H9 (cell line): ENCODE results near the gene ZRANB1. TPM values are rescaled to one million over a fixed set of nuclear protein-coding genes. Genes with fewer than 3 reads are reported as not detected.
A peak's percentile ranks its signal among the peaks of the same experiment; 100 is the strongest.

Experiments
- DNase-seq: peaks from one replicate; pipeline ENCODE4 v3.0.0-alpha.2; 2017
- H2AFZ ChIP-seq: one replicate; pipeline ENCODE4 v1.6.1; 2013; ENCODE audit warnings: mild to moderate bottlenecking, low read length, control low read depth, moderate library complexity
- H2AK5ac ChIP-seq: 2 replicates; pipeline ENCODE4 v1.6.1; 2013; ENCODE audit warnings: low read length, control low read depth, mixed read lengths; ENCODE audit not compliant: insufficient read length
- H2BK120ac ChIP-seq: one replicate; pipeline ENCODE4 v1.6.1; 2013; ENCODE audit warnings: low read depth, mild to moderate bottlenecking, low read length, control low read depth, inconsistent platforms; ENCODE audit not compliant: poor library complexity, severe bottlenecking
- H2BK12ac ChIP-seq: 2 replicates; pipeline ENCODE4 v1.6.1; 2013; ENCODE audit warnings: low read length, control low read depth, mixed read lengths, low read depth; ENCODE audit not compliant: insufficient read length
- H2BK15ac ChIP-seq: 2 replicates; pipeline ENCODE4 v1.6.1; 2013; ENCODE audit warnings: low read depth, low read length, control low read depth
- H2BK20ac ChIP-seq: one replicate; pipeline ENCODE4 v1.6.1; 2013; ENCODE audit warnings: low read depth, mild to moderate bottlenecking, low read length, control low read depth, inconsistent platforms; ENCODE audit not compliant: poor library complexity, severe bottlenecking
- H2BK5ac ChIP-seq: 2 replicates; pipeline ENCODE4 v1.6.1; 2013; ENCODE audit warnings: low read length, control low read depth, mixed read lengths; ENCODE audit not compliant: insufficient read length
- H3K14ac ChIP-seq: 2 replicates; pipeline ENCODE4 v1.6.1; 2013; ENCODE audit warnings: low read length, control low read depth; ENCODE audit not compliant: insufficient read depth
- H3K18ac ChIP-seq: 2 replicates; pipeline ENCODE4 v1.6.1; 2013; ENCODE audit warnings: low read depth, mild to moderate bottlenecking, mixed read lengths, low read length, control low read depth; ENCODE audit not compliant: insufficient read length
- H3K23ac ChIP-seq: 2 replicates; pipeline ENCODE4 v1.6.1; 2013; ENCODE audit warnings: low read length, control low read depth, mixed read lengths, low read depth; ENCODE audit not compliant: insufficient read length
- H3K23me2 ChIP-seq: 2 replicates; pipeline ENCODE4 v1.6.1; 2013; ENCODE audit warnings: low read depth, mild to moderate bottlenecking, mixed read lengths, low read length, control low read depth; ENCODE audit not compliant: insufficient read length, poor library complexity, severe bottlenecking
- H3K27ac ChIP-seq: 2 replicates; pipeline ENCODE4 v1.5.1; 2013; ENCODE audit warnings: low read length, control low read depth, mixed read lengths, low read depth; ENCODE audit not compliant: insufficient read length
- H3K27me3 ChIP-seq: 2 replicates; pipeline ENCODE4 v1.6.1; 2013; ENCODE audit warnings: low read length, control low read depth, inconsistent platforms; ENCODE audit not compliant: insufficient read depth
- H3K4ac ChIP-seq: 2 replicates; pipeline ENCODE4 v1.6.1; 2013; ENCODE audit warnings: low read depth, mild to moderate bottlenecking, control low read depth, inconsistent platforms, low read length, moderate library complexity
- H3K4me1 ChIP-seq: 2 replicates; pipeline ENCODE4 v1.6.1; 2013; ENCODE audit warnings: low read length, control low read depth, inconsistent platforms; ENCODE audit not compliant: insufficient read depth
- H3K4me2 ChIP-seq: 2 replicates; pipeline ENCODE4 v1.6.1; 2013; ENCODE audit warnings: low read length, control low read depth, mixed read lengths; ENCODE audit not compliant: insufficient read length, insufficient read depth
- H3K56ac ChIP-seq: 2 replicates; pipeline ENCODE4 v1.6.1; 2013; ENCODE audit warnings: low read depth, mild to moderate bottlenecking, mixed read lengths, low read length, control low read depth; ENCODE audit not compliant: insufficient read length
- H3K79me1 ChIP-seq: 2 replicates; pipeline ENCODE4 v1.6.1; 2013; ENCODE audit warnings: low read depth, mild to moderate bottlenecking, moderate library complexity, low read length, control low read depth, inconsistent platforms; ENCODE audit not compliant: insufficient read depth, poor library complexity, severe bottlenecking
- H3K79me2 ChIP-seq: 2 replicates; pipeline ENCODE4 v1.6.1; 2013; ENCODE audit warnings: low read length, control low read depth, inconsistent platforms; ENCODE audit not compliant: insufficient read depth
- H3K9ac ChIP-seq: 2 replicates; pipeline ENCODE4 v1.6.1; 2013; ENCODE audit warnings: low read length, control low read depth, mixed read lengths; ENCODE audit not compliant: insufficient read length; ENCODE audit errors: extremely low read depth
- H3K9me3 ChIP-seq: one replicate; pipeline ENCODE4 v1.6.1; 2013; ENCODE audit warnings: low read depth, low read length, inconsistent platforms; ENCODE audit not compliant: control insufficient read depth
- H3T11ph ChIP-seq: one replicate; pipeline ENCODE4 v1.6.1; 2013; ENCODE audit warnings: mild to moderate bottlenecking, low read length, control low read depth, inconsistent platforms
- H4K20me1 ChIP-seq: one replicate; pipeline ENCODE4 v1.6.1; 2013; ENCODE audit not compliant: control insufficient read depth, insufficient read length, insufficient read depth
- H4K5ac ChIP-seq: 2 replicates; pipeline ENCODE4 v1.6.1; 2013; ENCODE audit warnings: low read depth, mild to moderate bottlenecking, mixed read lengths, low read length, control low read depth; ENCODE audit not compliant: insufficient read length
- H4K8ac ChIP-seq: replicated peaks from 2 replicates; pipeline ENCODE4 v1.6.1; 2013; ENCODE audit warnings: low read length, control low read depth, mixed read lengths, low read depth; ENCODE audit not compliant: insufficient read length
- H4K91ac ChIP-seq: 2 replicates; pipeline ENCODE4 v1.6.1; 2013; ENCODE audit warnings: low read depth, mild to moderate bottlenecking, moderate library complexity, mixed read lengths, low read length, control low read depth; ENCODE audit not compliant: insufficient read length
- H3K27ac Mint-ChIP-seq, 3 experiments: 2 replicates in 2 of 3; 3 replicates in 1 of 3; pipeline ENCODE4 v1.8.0; 2020 to 2021; ENCODE audit warnings: mixed read lengths in 3 of 3, mild to moderate bottlenecking in 1 of 3, moderate library complexity in 1 of 3
- H3K27me3 Mint-ChIP-seq: 2 replicates; pipeline ENCODE4 v1.8.0; 2021; ENCODE audit warnings: low read depth, mild to moderate bottlenecking, moderate library complexity, mixed read lengths
- H3K36me3 Mint-ChIP-seq, 3 experiments: 2 replicates in 2 of 3; 3 replicates in 1 of 3; pipeline ENCODE4 v1.8.0; 2020 to 2021; ENCODE audit warnings: low read depth in 3 of 3, mixed read lengths in 3 of 3; ENCODE audit not compliant: insufficient read depth in 1 of 3
- H3K4me1 Mint-ChIP-seq, 2 experiments: 2 replicates each; pipeline ENCODE4 v1.8.0; 2020; ENCODE audit warnings: mixed read lengths in 2 of 2
- H3K4me3 Mint-ChIP-seq, 2 experiments: 2 replicates in 1 of 2; 3 replicates in 1 of 2; pipeline ENCODE4 v1.8.0; 2020 to 2021; ENCODE audit warnings: mild to moderate bottlenecking in 2 of 2, mixed read lengths in 2 of 2, moderate library complexity in 1 of 2
- H3K9me3 Mint-ChIP-seq, 2 experiments: 2 replicates in 1 of 2; 3 replicates in 1 of 2; pipeline ENCODE4 v1.8.0; 2020; ENCODE audit warnings: mild to moderate bottlenecking in 2 of 2, mixed read lengths in 2 of 2, moderate library complexity in 1 of 2
- WGBS: extraction: QIAGEN DNeasy Blood & Tissue Kit; methylation state at CpG from one replicate; pipeline ENCODE4 v1.1.7; 2013; ENCODE audit warnings: missing lambda C conversion rate, low lambda C conversion rate, mixed read lengths; ENCODE audit not compliant: insufficient read length; ENCODE audit errors: extremely low coverage; 5-methylcytosine and 5-hydroxymethylcytosine counted together
- total RNA-seq: library from RNA; stranded (reverse); gene quantifications from 2 replicates; pipeline ENCODE4 v1.2.1, GENCODE V29; 2021
- TF ChIP-seq, protein P1 (sequence below): fragments of 200-600 bp; sonication (generic); conservative IDR thresholded peaks from 3 replicates; pipeline ENCODE4 v1.8.0; 2021; ENCODE audit warnings: antibody characterized with exemption, mild to moderate bottlenecking

Gene ZRANB1
- total RNA-seq, 1 experiment from 2014 or later: 17.4 TPM

DNA sequence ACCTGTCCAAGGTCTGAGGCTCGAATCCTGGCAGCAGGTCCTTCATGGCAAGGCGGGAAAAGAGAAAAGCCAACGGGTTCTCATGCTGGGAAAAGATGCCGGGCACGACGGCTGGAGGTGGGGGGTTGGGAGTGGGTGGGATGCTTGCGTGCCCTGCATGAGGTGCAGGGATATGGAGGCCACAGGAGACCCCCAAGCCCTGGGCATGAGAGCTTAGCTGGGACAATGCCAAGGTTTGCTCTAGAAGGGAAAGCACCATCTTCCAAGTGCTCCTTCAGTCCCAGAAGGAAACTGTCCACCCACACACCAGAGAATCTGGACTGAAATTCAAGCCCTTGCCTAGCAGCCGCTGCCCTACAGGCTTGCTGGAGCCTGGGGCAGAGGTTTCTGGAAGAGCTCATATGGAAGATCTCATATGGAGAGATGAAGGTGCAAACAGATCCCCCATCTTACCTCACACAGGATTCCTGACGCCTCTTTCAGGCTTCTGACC lies 64.3 kb downstream of the ZRANB1 start:
- Mint-ChIP-seq H3K36me3 (peaks cover 36 to 69% (median 56%) of the 10 kb centered on the region in 3 experiments), H3K9me3 (no peaks in the 10 kb centered on the region; a peak in 1 of 5 replicates), H3K27me3 (no peaks in the 10 kb centered on the region; the same call in 1 of the 2 replicates), H3K4me1 (peaks cover 29 to 39% of the 10 kb centered on the region in 2 experiments), H3K4me3 (no peak overlapping the region), H3K27ac (peak overlapping the region in 2 of 3 experiments; percentile 65 to 72; a peak in 3 of 7 replicates)
- Histone ChIP-seq H2BK15ac (no peak overlapping the region), H3K18ac (no peak overlapping the region), H3K27ac (no peak overlapping the region), H2BK20ac (no peak overlapping the region), H3T11ph (no peak overlapping the region), H3K56ac (no peak overlapping the region), H3K23me2 (no peaks in the 10 kb centered on the region), H2BK12ac (no peak overlapping the region), H2AFZ (no peak overlapping the region), H3K23ac (no peak overlapping the region), H3K79me2 (peaks cover 24% of the 10 kb centered on the region; the same call in 1 of the 2 replicates), H2AK5ac (no peak overlapping the region), H3K9ac (no peak overlapping the region), H3K9me3 (no peaks in the 10 kb centered on the region), H3K79me1 (peaks cover 11% of the 10 kb centered on the region), H3K27me3 (no peaks in the 10 kb centered on the region), H2BK120ac (no peak overlapping the region), H3K4ac (no peak overlapping the region), H4K20me1 (no peaks in the 10 kb centered on the region), H4K5ac (no peak overlapping the region), H4K8ac (no peak overlapping the region), H4K91ac (no peak overlapping the region), H3K14ac (no peak overlapping the region), H3K4me1 (no peaks in the 10 kb centered on the region; the same call in 1 of the 2 replicates), H2BK5ac (no peak overlapping the region), H3K4me2 (no peak overlapping the region)
- TF ChIP-seq, protein P1, sequence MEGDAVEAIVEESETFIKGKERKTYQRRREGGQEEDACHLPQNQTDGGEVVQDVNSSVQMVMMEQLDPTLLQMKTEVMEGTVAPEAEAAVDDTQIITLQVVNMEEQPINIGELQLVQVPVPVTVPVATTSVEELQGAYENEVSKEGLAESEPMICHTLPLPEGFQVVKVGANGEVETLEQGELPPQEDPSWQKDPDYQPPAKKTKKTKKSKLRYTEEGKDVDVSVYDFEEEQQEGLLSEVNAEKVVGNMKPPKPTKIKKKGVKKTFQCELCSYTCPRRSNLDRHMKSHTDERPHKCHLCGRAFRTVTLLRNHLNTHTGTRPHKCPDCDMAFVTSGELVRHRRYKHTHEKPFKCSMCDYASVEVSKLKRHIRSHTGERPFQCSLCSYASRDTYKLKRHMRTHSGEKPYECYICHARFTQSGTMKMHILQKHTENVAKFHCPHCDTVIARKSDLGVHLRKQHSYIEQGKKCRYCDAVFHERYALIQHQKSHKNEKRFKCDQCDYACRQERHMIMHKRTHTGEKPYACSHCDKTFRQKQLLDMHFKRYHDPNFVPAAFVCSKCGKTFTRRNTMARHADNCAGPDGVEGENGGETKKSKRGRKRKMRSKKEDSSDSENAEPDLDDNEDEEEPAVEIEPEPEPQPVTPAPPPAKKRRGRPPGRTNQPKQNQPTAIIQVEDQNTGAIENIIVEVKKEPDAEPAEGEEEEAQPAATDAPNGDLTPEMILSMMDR: no peak
- no peak for DNase-seq
- WGBS: no CpG with 5 or more reads among the region's 9 CpGs
